Measurements from ENCODE around the gene RCAN1.
"Not testable (repeated sequence)": the region's sequence is repeated elsewhere in the genome, so short reads cannot be mapped to it uniquely, and the experiment has no call there.

RCAN1 gene

DNA sequence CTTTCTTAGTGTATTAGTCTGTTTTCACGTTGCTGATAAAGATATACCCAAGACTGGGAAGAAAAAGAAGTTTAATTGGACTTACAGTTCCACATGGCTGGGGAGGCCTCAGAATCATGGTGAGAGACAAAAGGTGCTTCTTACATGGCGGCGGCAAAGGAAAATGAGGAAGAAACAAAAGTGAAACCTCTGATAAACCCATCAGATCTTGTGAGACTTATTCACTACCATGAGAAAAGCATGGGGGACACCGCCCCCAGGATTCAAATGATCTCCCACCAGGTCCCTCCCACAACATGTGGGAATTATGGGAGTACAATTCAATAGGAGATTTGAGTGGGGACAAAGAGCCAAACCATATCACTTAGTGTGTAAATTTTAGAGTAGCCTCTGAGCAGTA, 46.1 kb downstream of the RCAN1 start:
- not testable (repeated sequence) for DNase-seq

- DNase-seq = no peak
These were observed 47.2 kb downstream of the RCAN1 start for GRCh38 chr21:34567604-34568155.

DNA sequence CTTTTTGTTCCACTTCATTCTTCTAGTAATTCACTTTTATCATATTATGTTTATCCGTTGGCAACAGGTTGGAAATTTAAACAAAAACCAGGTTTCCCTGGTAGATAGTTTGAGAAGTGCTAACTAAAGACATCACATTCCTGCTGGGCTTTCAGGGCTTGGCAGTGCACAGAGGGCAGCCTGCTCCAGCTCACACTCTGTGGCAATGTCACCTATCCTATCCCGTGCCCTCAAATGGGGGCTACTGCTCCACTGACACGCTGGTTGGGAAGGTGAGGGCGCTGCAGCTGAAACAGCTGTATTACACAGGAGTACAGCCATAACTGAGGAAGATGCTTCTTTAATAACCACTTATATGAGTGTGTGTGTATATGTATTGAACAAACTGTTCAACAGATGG, 49.7 kb downstream of the RCAN1 start:
- DNase-seq = no peak

DNA sequence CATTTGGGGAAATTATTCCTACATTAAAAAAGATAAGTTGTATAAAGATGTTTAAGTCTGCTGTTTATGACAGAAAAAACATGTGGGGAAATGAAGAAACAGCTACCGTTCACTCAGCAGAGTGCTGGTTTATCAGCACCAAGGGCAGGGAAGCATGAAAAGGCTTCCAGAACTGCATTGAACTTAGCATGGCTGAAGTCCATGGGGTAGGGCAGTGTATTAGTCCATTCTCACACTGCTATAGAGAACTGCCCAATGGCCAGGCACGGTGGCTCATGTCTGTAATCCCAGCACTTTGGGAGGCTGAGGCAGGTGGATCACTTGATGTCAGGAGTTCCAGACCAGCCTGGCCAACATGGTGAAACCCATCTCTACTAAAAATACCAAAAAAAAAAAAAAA, 51.5 kb downstream of the RCAN1 start:
- not testable (repeated sequence) for DNase-seq

GRCh38 chr21:34561806-34562205, 53.1 kb downstream of the RCAN1 start:
- no peak for DNase-seq

DNA sequence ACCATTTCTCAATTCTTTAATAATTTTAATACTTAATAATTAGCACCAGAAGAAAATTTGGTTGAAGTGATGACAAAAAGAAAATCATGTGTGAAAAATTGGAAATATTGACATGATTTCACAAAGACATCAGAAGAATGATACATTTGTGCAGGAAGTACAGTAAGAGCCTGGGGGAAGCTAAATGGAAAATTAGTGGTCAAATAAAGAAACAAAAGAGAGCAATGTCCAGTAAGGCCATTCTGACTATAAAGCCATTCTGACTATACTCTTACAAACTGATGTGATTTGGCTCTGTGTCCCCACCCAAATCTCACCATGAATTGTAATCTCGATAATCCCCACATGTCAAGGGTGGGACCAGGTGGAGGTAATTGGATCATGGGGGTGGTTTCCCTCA, 54.3 kb downstream of the RCAN1 start:
- no peak for DNase-seq

GRCh38 chr21:34560021-34560420, 54.9 kb downstream of the RCAN1 start:
- DNase-seq = no peak

- DNase-seq = no peak
These were observed 55.8 kb downstream of the RCAN1 start for GRCh38 chr21:34559089-34559631.

DNA sequence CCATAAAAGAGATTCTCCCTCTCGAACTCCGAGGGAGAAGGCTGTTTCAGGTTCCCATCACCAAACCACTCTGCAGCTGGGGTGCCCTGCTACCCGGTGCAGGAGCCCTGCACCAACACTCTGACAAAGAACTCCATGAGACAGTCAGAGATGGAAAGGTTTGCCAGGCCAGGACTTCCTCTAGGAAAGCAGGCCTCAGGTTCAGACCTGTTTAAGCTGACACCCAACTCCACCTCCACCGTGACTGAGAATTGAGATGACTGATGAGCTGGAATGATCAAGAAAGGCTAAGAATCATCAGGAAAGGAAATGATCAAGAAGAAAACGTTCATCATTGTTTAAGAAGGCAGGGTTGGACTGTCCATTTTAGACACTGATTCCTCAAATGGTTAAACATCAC, 56.7 kb downstream of the RCAN1 start:
- no peak for DNase-seq

DNA sequence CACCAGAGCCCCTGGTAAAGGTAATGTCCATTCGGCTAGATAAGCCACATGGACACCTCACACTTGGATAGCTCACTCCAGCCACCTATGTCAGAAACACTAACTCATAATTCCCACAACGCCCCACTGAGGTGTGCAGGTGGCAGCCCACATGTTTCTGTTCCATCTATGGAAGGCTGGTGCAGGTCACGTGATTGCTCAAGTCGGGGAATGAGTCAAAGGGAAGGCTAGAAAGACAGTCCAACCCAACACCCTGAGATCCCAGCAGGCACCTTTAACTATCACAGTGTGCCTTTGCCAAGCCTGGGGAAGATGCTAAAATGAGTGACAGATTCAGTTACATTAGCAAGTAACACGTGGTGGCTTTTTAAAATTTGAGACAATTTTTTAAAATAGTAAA, 57.7 kb downstream of the RCAN1 start:
- DNase-seq = no peak

DNA sequence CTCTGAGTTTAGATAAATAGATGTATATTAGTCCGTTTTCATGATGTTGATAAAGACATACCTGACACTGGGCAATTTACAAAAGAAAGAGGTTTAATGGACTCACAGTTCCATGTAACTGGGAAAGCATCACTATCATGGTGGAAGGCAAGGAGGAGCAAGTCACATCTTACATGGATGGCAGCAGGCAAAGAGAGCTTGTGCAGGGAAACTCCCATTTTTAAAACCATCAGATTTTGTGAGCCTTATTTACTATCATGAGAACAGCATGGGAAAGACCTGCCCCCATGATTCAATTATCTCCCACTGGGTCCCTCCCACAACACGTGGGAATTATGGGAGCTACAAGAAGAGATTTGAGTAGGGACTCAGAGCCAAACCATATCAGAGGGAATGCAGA, 60.2 kb downstream of the RCAN1 start:
- not testable (repeated sequence) for DNase-seq

GRCh38 chr21:34554227-34554626, 60.7 kb downstream of the RCAN1 start:
- no peak for DNase-seq

GRCh38 chr21:34553151-34553952, 61.6 kb downstream of the RCAN1 start:
- DNase-seq = no peak

- DNase-seq = no peak
These were observed 62.4 kb downstream of the RCAN1 start for GRCh38 chr21:34552360-34553098.

DNA sequence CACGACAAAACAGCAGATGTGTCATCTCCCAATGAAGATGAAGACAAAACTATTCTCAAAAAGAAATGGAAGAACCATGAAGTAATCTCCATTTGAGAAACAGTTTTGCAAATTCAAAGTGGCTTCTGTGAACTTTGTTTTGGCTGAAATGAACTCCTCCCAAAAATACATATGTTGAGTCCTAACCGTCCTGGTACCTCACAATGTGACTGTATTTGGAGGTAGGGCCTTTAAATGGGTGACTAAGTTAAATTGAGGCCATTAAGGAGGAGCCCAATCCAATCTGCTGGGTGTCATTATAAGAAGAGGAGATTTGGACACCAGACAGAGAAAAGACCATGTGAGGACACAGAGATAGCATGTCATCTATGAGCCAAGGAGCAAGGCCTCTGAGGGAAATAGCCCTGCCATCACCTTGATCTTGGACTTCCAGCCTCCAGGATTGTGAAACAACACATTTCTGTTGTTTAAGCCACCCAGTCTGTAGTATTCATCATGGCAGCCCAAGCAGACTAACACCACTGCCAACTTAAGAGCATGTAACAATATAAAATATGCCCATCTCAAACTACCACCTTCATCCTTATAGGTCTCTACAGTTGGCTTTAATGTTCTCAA, 64.6 kb downstream of the RCAN1 start:
- DNase-seq = no peak

DNA sequence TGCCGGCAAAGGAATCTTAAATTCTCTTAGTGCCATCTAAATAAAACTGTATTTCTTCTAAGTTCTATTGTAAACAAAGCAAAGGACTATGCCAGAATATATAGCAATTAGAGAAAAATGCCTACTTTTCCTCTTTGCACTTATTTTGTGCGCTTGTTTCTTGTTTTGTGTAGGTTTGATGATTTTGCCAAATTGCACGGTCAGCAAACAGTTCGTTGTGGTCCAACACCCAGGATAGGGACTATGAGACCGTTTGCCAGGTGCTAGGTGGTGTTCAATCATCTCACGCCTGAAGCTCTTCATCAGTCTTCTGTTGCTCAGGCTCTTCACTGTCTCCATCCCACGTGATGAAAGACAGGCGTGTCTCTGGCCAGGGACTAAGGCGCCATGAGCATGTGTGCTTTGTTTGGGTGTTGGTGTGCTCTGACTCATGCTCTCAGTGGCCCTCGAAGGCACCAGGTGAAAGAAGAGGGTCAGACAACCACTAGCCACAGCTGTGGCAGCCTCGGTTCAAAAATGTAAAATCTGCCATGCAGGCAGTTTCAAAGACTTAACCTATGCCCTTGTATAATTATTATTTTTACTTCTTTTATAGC, 66.0 kb downstream of the RCAN1 start:
- DNase-seq = no peak

DNA sequence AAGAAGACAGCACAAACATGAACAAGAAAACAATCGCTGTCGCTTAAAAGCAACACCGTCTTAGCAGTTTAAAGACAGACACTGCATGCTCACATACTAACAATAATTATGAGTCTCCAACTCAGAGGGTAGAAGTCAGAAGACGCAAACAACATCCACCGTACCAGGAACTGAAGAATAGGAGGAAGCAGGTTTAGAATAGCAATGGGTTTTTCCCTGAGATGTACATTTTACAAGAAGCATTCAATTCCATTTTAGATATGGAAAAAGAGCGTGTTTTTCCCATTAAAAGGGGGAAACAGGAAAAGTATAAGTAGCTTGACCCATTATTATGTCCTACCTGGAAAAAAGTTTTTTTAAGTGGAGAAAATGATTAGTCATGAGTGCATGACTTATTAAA, 68.4 kb downstream of the RCAN1 start:
- no peak for DNase-seq

DNA sequence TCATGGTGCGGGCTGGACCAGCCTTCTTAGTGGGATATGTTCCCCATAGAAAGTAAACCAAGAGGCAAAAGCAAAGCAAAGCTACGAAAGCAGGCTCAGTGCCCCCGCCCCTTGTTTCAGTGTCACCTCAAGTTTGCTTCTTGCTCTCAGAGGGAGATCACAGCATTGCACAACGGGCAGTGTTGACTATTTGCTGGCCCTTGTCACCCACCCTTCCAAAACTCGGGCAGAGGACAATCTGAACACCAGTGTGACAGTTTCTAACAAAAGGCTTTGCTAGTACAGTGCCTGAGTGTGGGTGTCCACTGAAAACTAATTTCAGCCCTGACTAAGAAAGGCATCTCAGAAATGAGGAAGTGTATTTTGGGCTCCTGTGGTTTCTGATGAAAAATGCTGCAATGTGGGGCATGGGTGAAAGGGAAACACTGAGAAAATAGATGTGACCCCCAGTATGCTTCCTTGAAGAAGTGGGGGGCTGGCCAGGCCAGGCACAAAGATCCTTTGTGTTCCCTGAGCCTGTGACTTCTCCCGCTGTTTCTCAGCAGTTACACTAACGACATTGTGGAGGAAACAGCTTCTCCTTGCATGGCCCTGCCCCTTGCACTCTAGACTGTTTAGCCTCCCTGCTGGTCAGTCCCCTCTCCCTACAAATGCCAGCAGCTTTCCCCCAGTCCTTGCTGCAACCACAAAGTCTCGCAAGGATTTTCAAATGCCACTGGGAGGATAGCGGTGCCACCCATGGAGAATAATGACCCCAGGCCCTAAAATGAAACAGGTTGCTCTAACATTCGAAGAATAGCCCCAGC, 69.6 kb downstream of the RCAN1 start:
- DNase-seq = peak; percentile 5 to 67

- peak; percentile 43 to 48 for DNase-seq
These were observed 70.8 kb downstream of the RCAN1 start for GRCh38 chr21:34544032-34544496.

- DNase-seq = no peak
These were observed 71.9 kb downstream of the RCAN1 start for GRCh38 chr21:34543017-34543416.

GRCh38 chr21:34540206-34540605, 74.7 kb downstream of the RCAN1 start:
- DNase-seq = no peak

GRCh38 chr21:34537838-34538237, 77.1 kb downstream of the RCAN1 start:
- no peak for DNase-seq

Measured in CD4-positive, alpha-beta T cell treated with Interleukin-4 for 1 hour (primary cell).